Measurements from ENCODE around the gene KRT6B.
"Not testable (repeated sequence)": the region's sequence is repeated elsewhere in the genome, so short reads cannot be mapped to it uniquely, and the experiment has no call there.

The KRT6B gene

GRCh38 chr12:52464897-52465296 is 13.0 kb upstream of the KRT6B start:
- DNase-seq: no peak

GRCh38 chr12:52461693-52462092 is 9.7 kb upstream of the KRT6B start:
- no peak for DNase-seq

GRCh38 chr12:52458861-52459260 is 6.9 kb upstream of the KRT6B start:
- DNase-seq: no peak

GRCh38 chr12:52455821-52456220 is 3.9 kb upstream of the KRT6B start:
- DNase-seq: no peak

GRCh38 chr12:52454411-52455201 is 2.7 kb upstream of the KRT6B start:
- no peak for DNase-seq

GRCh38 chr12:52448228-52448627 is 3.7 kb downstream of the KRT6B start:
- no peak for DNase-seq

GRCh38 chr12:52447196-52447595 is 4.8 kb downstream of the KRT6B start:
- DNase-seq: not testable (repeated sequence)

GRCh38 chr12:52446367-52447045 is 5.4 kb downstream of the KRT6B start:
- DNase-seq: no peak

GRCh38 chr12:52445876-52446275 is 6.1 kb downstream of the KRT6B start:
- no peak for DNase-seq

- DNase-seq: no peak
These were observed 7.0 kb downstream of the KRT6B start for GRCh38 chr12:52444647-52445595.

- DNase-seq: no peak
These were observed 8.0 kb downstream of the KRT6B start for GRCh38 chr12:52443966-52444365.

GRCh38 chr12:52442600-52443061 is 9.3 kb downstream of the KRT6B start:
- no peak for DNase-seq

- no peak for DNase-seq
These were observed 10.5 kb downstream of the KRT6B start for GRCh38 chr12:52441320-52441911.

- no peak for DNase-seq
These were observed 11.1 kb downstream of the KRT6B start for GRCh38 chr12:52440821-52441319.

GRCh38 chr12:52439845-52440244 is 12.1 kb downstream of the KRT6B start:
- DNase-seq: no peak

GRCh38 chr12:52439420-52439819 is 12.5 kb downstream of the KRT6B start:
- DNase-seq: no peak

GRCh38 chr12:52438305-52439301 is 13.3 kb downstream of the KRT6B start:
- DNase-seq: no peak

- no peak for DNase-seq
These were observed 14.4 kb downstream of the KRT6B start for GRCh38 chr12:52437508-52437907.

- no peak for DNase-seq
These were observed 15.0 kb downstream of the KRT6B start for GRCh38 chr12:52436828-52437474.

- DNase-seq: no peak
These were observed 15.7 kb downstream of the KRT6B start for GRCh38 chr12:52436000-52436827.
